ENCODE results near the gene TEN1. TPM values are rescaled to one million over a fixed set of nuclear protein-coding genes. Genes with fewer than 3 reads are reported as not detected.

The TEN1 gene
- total RNA-seq, 1 donor from 2014 or later = 8.5 TPM

DNA sequence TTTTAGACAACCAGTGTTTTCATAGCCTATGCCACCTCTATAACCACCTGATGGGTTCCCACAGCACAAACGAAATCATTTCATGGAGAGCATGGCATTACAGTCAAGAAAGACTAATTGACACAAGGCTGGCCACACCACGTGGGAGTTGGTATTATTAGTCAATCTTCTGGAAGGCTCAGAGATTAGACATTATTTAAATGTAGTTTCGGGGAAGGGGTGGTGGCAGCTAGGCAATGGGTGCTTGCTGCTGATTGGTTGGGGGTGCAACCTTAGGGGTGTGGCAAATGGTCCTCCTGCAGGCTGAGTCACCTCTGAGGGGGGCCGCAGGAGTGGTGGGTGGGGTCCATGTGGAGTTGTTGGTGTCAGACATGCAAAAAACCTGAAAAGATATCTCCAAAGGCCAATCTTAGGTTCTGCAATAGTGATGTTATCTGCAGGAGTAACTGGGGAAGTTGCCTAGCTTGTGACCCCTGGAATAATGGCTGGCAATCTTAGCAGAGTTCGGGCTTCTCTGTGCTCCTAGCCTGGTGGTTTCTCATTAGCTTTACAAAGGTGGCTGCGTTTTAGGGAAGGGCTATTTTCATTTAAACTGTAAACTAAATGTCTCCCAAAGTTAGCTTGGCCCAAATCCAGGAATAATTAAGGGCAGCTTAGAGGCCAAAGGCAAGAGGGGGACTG lies 4.6 kb downstream of the TEN1 start:
- no peak for DNase-seq
- Mint-ChIP-seq H3K27me3 (ENCODE audit: unreplicated experiment) (no peaks in the 10 kb centered on the region), H3K27ac (ENCODE audit: unreplicated experiment) (no peak overlapping the region), H3K4me1 (ENCODE audit: low read depth, unreplicated experiment) (peaks cover 1% of the 10 kb centered on the region), H3K9me3 (ENCODE audit: unreplicated experiment) (peaks cover 3% of the 10 kb centered on the region), H3K4me3 (ENCODE audit: unreplicated experiment) (no peak overlapping the region), H3K36me3 (ENCODE audit: unreplicated experiment) (no peaks in the 10 kb centered on the region)
- TF ChIP-seq, protein P1, sequence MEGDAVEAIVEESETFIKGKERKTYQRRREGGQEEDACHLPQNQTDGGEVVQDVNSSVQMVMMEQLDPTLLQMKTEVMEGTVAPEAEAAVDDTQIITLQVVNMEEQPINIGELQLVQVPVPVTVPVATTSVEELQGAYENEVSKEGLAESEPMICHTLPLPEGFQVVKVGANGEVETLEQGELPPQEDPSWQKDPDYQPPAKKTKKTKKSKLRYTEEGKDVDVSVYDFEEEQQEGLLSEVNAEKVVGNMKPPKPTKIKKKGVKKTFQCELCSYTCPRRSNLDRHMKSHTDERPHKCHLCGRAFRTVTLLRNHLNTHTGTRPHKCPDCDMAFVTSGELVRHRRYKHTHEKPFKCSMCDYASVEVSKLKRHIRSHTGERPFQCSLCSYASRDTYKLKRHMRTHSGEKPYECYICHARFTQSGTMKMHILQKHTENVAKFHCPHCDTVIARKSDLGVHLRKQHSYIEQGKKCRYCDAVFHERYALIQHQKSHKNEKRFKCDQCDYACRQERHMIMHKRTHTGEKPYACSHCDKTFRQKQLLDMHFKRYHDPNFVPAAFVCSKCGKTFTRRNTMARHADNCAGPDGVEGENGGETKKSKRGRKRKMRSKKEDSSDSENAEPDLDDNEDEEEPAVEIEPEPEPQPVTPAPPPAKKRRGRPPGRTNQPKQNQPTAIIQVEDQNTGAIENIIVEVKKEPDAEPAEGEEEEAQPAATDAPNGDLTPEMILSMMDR (IDR thresholded peaks at IDR 0.05; ENCODE audit: partially characterized antibody, unreplicated experiment) = no peak

DNA sequence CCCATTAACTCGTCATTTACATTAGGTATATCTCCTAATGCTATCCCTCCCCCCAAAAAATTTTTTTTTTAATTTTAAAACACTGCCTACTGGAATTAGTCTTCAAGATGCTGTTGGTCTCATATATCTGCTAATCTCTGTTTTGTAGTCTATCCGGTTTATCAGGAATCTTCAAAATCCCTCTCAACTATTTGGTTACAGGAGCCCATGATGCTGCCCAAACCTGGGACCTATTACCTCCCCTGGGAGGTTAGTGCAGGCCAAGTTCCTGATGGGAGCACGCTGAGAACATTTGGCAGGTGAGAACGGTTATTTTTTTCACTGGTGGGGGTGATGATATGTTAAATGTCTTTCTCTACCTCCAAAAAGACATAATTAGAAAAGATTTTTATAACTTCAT lies 6.9 kb downstream of the TEN1 start:
- H3K4me1 Mint-ChIP-seq (ENCODE audit: low read depth, unreplicated experiment) = no peaks in the 10 kb centered on the region
- H3K4me3 Mint-ChIP-seq (ENCODE audit: unreplicated experiment) = no peak overlapping the region
- TF ChIP-seq, protein P1 (IDR thresholded peaks at IDR 0.05; ENCODE audit: partially characterized antibody, unreplicated experiment) = no peak
- no peak overlapping the region for H3K27ac Mint-ChIP-seq (ENCODE audit: unreplicated experiment)
- H3K27me3 Mint-ChIP-seq (ENCODE audit: unreplicated experiment) = no peaks in the 10 kb centered on the region
- H3K36me3 Mint-ChIP-seq (ENCODE audit: unreplicated experiment) = no peaks in the 10 kb centered on the region
- no peaks in the 10 kb centered on the region for H3K9me3 Mint-ChIP-seq (ENCODE audit: unreplicated experiment)
- DNase-seq = no peak

DNA sequence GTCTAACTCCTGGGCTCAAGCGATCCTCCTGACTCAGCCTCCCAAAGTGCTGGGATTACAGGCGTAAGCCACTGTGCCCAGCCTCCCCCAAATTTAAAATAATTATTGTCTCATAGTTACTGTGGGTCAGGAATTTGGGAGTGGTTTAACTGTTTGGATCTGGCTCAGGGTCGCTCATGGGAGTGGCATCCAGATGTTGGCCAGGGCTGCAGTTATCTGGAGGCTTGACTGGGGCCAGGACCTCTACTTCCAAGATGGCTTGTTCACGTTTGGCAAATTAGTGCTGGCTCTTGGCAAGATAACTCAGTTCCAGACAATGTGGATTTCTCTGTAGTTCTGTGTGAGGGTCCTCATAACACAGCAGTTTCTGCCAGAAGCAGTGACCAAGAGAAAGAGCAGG lies 8.0 kb downstream of the TEN1 start:
- no peak overlapping the region for H3K4me3 Mint-ChIP-seq (ENCODE audit: unreplicated experiment)
- H3K27me3 Mint-ChIP-seq (ENCODE audit: unreplicated experiment) = no peaks in the 10 kb centered on the region
- H3K27ac Mint-ChIP-seq (ENCODE audit: unreplicated experiment) = no peak overlapping the region
- TF ChIP-seq, protein P1 (IDR thresholded peaks at IDR 0.05; ENCODE audit: partially characterized antibody, unreplicated experiment) = no peak
- no peaks in the 10 kb centered on the region for H3K9me3 Mint-ChIP-seq (ENCODE audit: unreplicated experiment)
- H3K36me3 Mint-ChIP-seq (ENCODE audit: unreplicated experiment) = no peaks in the 10 kb centered on the region
- DNase-seq = no peak
- H3K4me1 Mint-ChIP-seq (ENCODE audit: low read depth, unreplicated experiment) = no peaks in the 10 kb centered on the region

DNA sequence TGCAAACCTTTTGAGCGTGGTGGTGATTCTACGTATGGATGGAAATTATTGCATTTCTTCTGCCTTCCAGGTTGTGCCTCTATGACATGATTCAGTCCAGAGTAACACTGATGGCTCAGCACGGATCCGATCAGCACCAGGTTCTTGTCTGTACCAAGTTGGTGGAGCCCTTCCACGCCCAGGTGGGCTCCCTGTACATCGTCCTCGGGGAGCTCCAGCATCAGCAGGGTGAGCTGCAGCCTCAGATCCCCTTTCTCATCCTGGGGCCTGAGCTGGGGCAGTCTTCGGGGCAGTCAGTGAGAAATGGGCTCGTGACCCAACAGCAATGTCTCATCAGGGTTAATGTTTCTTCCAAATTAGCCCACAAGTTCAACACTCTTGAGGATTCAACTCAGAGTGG lies 12.4 kb downstream of the TEN1 start:
- Mint-ChIP-seq H3K27me3 (ENCODE audit: unreplicated experiment) (no peaks in the 10 kb centered on the region), H3K27ac (ENCODE audit: unreplicated experiment) (no peak overlapping the region), H3K4me3 (ENCODE audit: unreplicated experiment) (no peak overlapping the region), H3K36me3 (ENCODE audit: unreplicated experiment) (no peaks in the 10 kb centered on the region), H3K4me1 (ENCODE audit: low read depth, unreplicated experiment) (no peaks in the 10 kb centered on the region), H3K9me3 (ENCODE audit: unreplicated experiment) (peaks cover under 1% of the 10 kb centered on the region)
- no peak for DNase-seq
- TF ChIP-seq, protein P1 (IDR thresholded peaks at IDR 0.05; ENCODE audit: partially characterized antibody, unreplicated experiment) = no peak

DNA sequence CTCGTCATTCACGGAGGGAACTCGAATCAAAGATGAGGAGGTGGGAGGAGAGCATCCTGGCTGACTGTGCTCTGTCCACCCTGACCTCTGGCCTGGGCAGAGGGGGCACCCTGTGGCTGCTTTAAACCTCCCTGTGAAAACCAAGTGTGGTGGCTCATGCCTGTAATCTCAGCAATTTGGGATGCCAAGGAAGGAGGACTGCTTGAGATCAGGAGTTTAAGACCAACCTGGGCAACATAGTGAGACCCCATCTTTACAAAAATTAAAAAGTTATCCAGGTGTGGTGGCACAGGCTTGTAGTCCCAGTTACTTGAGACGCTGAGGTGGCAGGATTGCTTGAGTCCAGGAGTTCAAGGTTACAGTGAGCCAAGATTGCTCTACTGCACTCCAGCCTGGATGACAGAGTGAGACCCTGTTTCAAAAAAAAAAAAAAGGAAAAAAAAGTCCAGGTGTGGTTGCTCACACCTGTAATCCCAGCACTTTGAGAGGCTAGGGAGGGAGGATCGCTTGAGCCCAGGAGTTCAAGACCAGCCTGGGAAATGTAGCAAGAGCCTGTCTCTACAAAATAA lies 15.8 kb downstream of the TEN1 start:
- DNase-seq = no peak
- TF ChIP-seq, protein P1 (IDR thresholded peaks at IDR 0.05; ENCODE audit: partially characterized antibody, unreplicated experiment) = no peak
- Mint-ChIP-seq H3K4me1 (ENCODE audit: low read depth, unreplicated experiment) (no peaks in the 10 kb centered on the region), H3K27me3 (ENCODE audit: unreplicated experiment) (no peaks in the 10 kb centered on the region), H3K36me3 (ENCODE audit: unreplicated experiment) (no peaks in the 10 kb centered on the region), H3K27ac (ENCODE audit: unreplicated experiment) (no peak overlapping the region), H3K4me3 (ENCODE audit: unreplicated experiment) (no peak overlapping the region), H3K9me3 (ENCODE audit: unreplicated experiment) (peaks cover 2% of the 10 kb centered on the region)

Measured in glutamatergic neuron (in vitro differentiated cells).